ENCODE data around the gene ALPG.

DNA sequence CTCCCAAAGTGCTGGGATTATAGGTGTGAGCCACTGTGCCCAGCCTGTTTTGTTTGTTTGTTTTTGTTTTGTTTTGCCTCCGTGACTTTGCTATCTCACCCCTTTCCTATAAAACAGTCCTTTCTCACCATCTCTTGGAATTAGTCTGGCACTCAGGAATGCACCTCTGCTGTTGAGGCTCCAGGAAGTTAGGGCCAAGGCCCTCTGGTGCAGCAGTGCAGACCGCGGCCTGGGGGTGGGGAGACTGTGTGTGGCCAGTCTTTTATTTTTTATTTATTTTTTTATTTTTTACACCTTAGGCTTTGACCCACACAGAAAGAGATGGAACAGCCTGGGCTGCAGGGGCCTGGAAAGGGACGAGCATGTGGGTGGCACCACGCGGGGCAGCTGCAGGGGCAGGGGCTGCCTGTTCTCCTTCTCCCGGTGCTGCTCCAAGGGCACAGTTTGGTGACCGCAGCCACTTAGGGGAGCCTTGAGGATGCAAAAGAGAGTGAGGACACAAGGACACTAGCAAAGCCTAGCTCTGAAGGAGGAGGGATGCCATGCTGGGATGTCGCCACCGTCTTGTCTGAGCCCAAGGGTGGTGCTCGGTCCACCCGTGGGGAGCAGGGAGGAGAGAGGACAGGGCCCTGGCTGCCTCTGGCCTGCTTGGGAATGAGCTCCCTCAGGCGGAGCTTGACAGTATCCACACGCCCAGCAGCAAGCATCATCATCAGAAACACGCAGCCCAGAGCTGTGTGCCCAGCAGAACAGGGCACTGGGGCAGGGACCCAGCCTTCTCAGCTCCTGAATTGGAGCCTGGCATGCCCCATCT is 29.9 kb downstream of the ALPG start:
- TF ChIP-seq, protein P1, sequence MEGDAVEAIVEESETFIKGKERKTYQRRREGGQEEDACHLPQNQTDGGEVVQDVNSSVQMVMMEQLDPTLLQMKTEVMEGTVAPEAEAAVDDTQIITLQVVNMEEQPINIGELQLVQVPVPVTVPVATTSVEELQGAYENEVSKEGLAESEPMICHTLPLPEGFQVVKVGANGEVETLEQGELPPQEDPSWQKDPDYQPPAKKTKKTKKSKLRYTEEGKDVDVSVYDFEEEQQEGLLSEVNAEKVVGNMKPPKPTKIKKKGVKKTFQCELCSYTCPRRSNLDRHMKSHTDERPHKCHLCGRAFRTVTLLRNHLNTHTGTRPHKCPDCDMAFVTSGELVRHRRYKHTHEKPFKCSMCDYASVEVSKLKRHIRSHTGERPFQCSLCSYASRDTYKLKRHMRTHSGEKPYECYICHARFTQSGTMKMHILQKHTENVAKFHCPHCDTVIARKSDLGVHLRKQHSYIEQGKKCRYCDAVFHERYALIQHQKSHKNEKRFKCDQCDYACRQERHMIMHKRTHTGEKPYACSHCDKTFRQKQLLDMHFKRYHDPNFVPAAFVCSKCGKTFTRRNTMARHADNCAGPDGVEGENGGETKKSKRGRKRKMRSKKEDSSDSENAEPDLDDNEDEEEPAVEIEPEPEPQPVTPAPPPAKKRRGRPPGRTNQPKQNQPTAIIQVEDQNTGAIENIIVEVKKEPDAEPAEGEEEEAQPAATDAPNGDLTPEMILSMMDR (IDR thresholded peaks at IDR 0.05; ENCODE audit: borderline replicate concordance, extremely low read depth, low read length, poor library complexity, severe bottlenecking), result no peak
- TF ChIP-seq EZH2 (IDR thresholded peaks at IDR 0.05; ENCODE audit: borderline replicate concordance, low read depth, low read length, severe bottlenecking), result no peak

Data from DND-41 (cell line).